Activated naive CD8-positive, alpha-beta T cell treated with anti-CD3 and anti-CD28 coated beads for 36 hours (primary cell): ENCODE data around the gene PDE6A. TPM values are rescaled to one million over a fixed set of nuclear protein-coding genes. Genes with fewer than 3 reads are reported as not detected.
A peak's percentile ranks its signal among the peaks of the same experiment; 100 is the strongest.

Experiments used
- DNase-seq: peaks from one replicate; pipeline ENCODE4 v3.0.0; 2021
- H3K27ac Mint-ChIP-seq: one replicate; pipeline ENCODE4 v1.8.0; 2022; ENCODE audit warnings: mild to moderate bottlenecking, moderate library complexity, mixed read lengths
- H3K27me3 Mint-ChIP-seq: one replicate; pipeline ENCODE4 v1.8.0; 2022; ENCODE audit warnings: mild to moderate bottlenecking, mixed read lengths
- H3K36me3 Mint-ChIP-seq: one replicate; pipeline ENCODE4 v1.8.0; 2021; ENCODE audit warnings: mild to moderate bottlenecking, mixed read lengths
- H3K4me1 Mint-ChIP-seq: one replicate; pipeline ENCODE4 v1.8.0; 2021; ENCODE audit warnings: mixed read lengths
- H3K4me3 Mint-ChIP-seq: one replicate; pipeline ENCODE4 v1.8.0; 2022; ENCODE audit warnings: mild to moderate bottlenecking, moderate library complexity, mixed read lengths
- H3K9me3 Mint-ChIP-seq: one replicate; pipeline ENCODE4 v1.8.0; 2022; ENCODE audit warnings: mixed read lengths
- total RNA-seq, 2 experiments: library from RNA; stranded (reverse); gene quantifications; one replicate each; pipeline ENCODE4 v1.2.3, GENCODE V29; 2021

The PDE6A gene
- total RNA-seq: not detected

- Mint-ChIP-seq H3K27me3 (peaks cover 4% of the 10 kb centered on the region), H3K27ac (no peak within 1 kb of the TSS), H3K36me3 (no peaks in the 10 kb centered on the region), H3K9me3 (no peaks in the 10 kb centered on the region), H3K4me3 (no peak within 1 kb of the TSS), H3K4me1 (no peaks in the 10 kb centered on the region)
- DNase-seq: no peak
These were observed at the start of gene PDE6A for GRCh38 chr5:149944666-149945065. Gene PDE6A (minus strand): TSS chr5:149944793. CDS start chr5:149944673, 120 bp downstream.

GRCh38 chr5:149993471-149993870, 48.9 kb upstream of the PDE6A start:
- Mint-ChIP-seq H3K9me3 (no peaks in the 10 kb centered on the region), H3K4me3 (no peak overlapping the region), H3K27me3 (no peaks in the 10 kb centered on the region), H3K27ac (no peak overlapping the region), H3K4me1 (no peaks in the 10 kb centered on the region), H3K36me3 (peaks cover 7% of the 10 kb centered on the region)
- no peak for DNase-seq

GRCh38 chr5:149990518-149991376, 46.2 kb upstream of the PDE6A start:
- H3K9me3 Mint-ChIP-seq: no peaks in the 10 kb centered on the region
- no peak overlapping the region for H3K27ac Mint-ChIP-seq
- no peaks in the 10 kb centered on the region for H3K27me3 Mint-ChIP-seq
- H3K4me1 Mint-ChIP-seq: no peaks in the 10 kb centered on the region
- peaks cover 2% of the 10 kb centered on the region for H3K36me3 Mint-ChIP-seq
- peak; percentile 56 for DNase-seq
- no peak overlapping the region for H3K4me3 Mint-ChIP-seq

- Mint-ChIP-seq H3K27me3 (no peaks in the 10 kb centered on the region), H3K9me3 (no peaks in the 10 kb centered on the region), H3K4me3 (no peak overlapping the region), H3K27ac (no peak overlapping the region), H3K4me1 (no peaks in the 10 kb centered on the region), H3K36me3 (peaks cover 1% of the 10 kb centered on the region)
- no peak for DNase-seq
These were observed 43.5 kb upstream of the PDE6A start for GRCh38 chr5:149988126-149988525.

GRCh38 chr5:149982505-149982904, 37.9 kb upstream of the PDE6A start:
- H3K36me3 Mint-ChIP-seq: peaks cover 8% of the 10 kb centered on the region
- H3K4me1 Mint-ChIP-seq: no peaks in the 10 kb centered on the region

GRCh38 chr5:149981206-149981605, 36.6 kb upstream of the PDE6A start:
- peaks cover 8% of the 10 kb centered on the region for H3K36me3 Mint-ChIP-seq
- H3K27ac Mint-ChIP-seq: no peak overlapping the region
- H3K9me3 Mint-ChIP-seq: no peaks in the 10 kb centered on the region

More at GRCh38 chr5:149982505-149982904, 37.9 kb upstream of the PDE6A start:
- Mint-ChIP-seq H3K4me3 (no peak overlapping the region), H3K27ac (no peak overlapping the region), H3K27me3 (no peaks in the 10 kb centered on the region), H3K9me3 (no peaks in the 10 kb centered on the region)
- DNase-seq: no peak

GRCh38 chr5:149979896-149980295, 35.3 kb upstream of the PDE6A start:
- DNase-seq: no peak
- H3K27ac Mint-ChIP-seq: no peak overlapping the region
- no peak overlapping the region for H3K4me3 Mint-ChIP-seq
- no peaks in the 10 kb centered on the region for H3K27me3 Mint-ChIP-seq
- peaks cover 10% of the 10 kb centered on the region for H3K36me3 Mint-ChIP-seq
- no peaks in the 10 kb centered on the region for H3K9me3 Mint-ChIP-seq
- H3K4me1 Mint-ChIP-seq: no peaks in the 10 kb centered on the region

More at GRCh38 chr5:149981206-149981605, 36.6 kb upstream of the PDE6A start:
- DNase-seq: no peak
- no peak overlapping the region for H3K4me3 Mint-ChIP-seq
- no peaks in the 10 kb centered on the region for H3K4me1 Mint-ChIP-seq
- no peaks in the 10 kb centered on the region for H3K27me3 Mint-ChIP-seq

- Mint-ChIP-seq H3K27me3 (no peaks in the 10 kb centered on the region), H3K9me3 (no peaks in the 10 kb centered on the region), H3K4me3 (no peak overlapping the region), H3K36me3 (peaks cover 5% of the 10 kb centered on the region), H3K27ac (no peak overlapping the region), H3K4me1 (no peaks in the 10 kb centered on the region)
- no peak for DNase-seq
These were observed 30.8 kb upstream of the PDE6A start for GRCh38 chr5:149975409-149975808.

- no peaks in the 10 kb centered on the region for H3K27me3 Mint-ChIP-seq
- H3K4me1 Mint-ChIP-seq: peaks cover 4% of the 10 kb centered on the region
- H3K27ac Mint-ChIP-seq: no peak overlapping the region
- no peaks in the 10 kb centered on the region for H3K36me3 Mint-ChIP-seq
- no peaks in the 10 kb centered on the region for H3K9me3 Mint-ChIP-seq
- no peak overlapping the region for H3K4me3 Mint-ChIP-seq
- DNase-seq: no peak
These were observed 24.8 kb upstream of the PDE6A start for GRCh38 chr5:149969181-149969930.

GRCh38 chr5:149966946-149967345, 22.4 kb upstream of the PDE6A start:
- DNase-seq: no peak
- Mint-ChIP-seq H3K27me3 (no peaks in the 10 kb centered on the region), H3K4me3 (no peak overlapping the region), H3K27ac (no peak overlapping the region), H3K9me3 (no peaks in the 10 kb centered on the region), H3K36me3 (peaks cover 7% of the 10 kb centered on the region), H3K4me1 (peaks cover 13% of the 10 kb centered on the region)

- DNase-seq: no peak
- H3K4me1 Mint-ChIP-seq: peaks cover 33% of the 10 kb centered on the region
- no peak overlapping the region for H3K27ac Mint-ChIP-seq
- H3K9me3 Mint-ChIP-seq: no peaks in the 10 kb centered on the region
- H3K4me3 Mint-ChIP-seq: no peak overlapping the region
- no peaks in the 10 kb centered on the region for H3K27me3 Mint-ChIP-seq
- peaks cover 10% of the 10 kb centered on the region for H3K36me3 Mint-ChIP-seq
These were observed 19.1 kb upstream of the PDE6A start for GRCh38 chr5:149963729-149964128.

GRCh38 chr5:149962601-149963300, 18.2 kb upstream of the PDE6A start:
- Mint-ChIP-seq H3K4me1 (peaks cover 33% of the 10 kb centered on the region), H3K27me3 (no peaks in the 10 kb centered on the region), H3K4me3 (no peak overlapping the region), H3K27ac (no peak overlapping the region), H3K36me3 (peaks cover 10% of the 10 kb centered on the region), H3K9me3 (no peaks in the 10 kb centered on the region)
- no peak for DNase-seq

- Mint-ChIP-seq H3K4me1 (peaks cover 29% of the 10 kb centered on the region), H3K27me3 (no peaks in the 10 kb centered on the region), H3K9me3 (no peaks in the 10 kb centered on the region), H3K27ac (peak overlapping the region; percentile 48), H3K4me3 (peak overlapping the region; percentile 96), H3K36me3 (peaks cover 10% of the 10 kb centered on the region)
- no peak for DNase-seq
These were observed 17.4 kb upstream of the PDE6A start for GRCh38 chr5:149961957-149962409.

GRCh38 chr5:149961186-149961685, 16.6 kb upstream of the PDE6A start:
- H3K27me3 Mint-ChIP-seq: no peaks in the 10 kb centered on the region
- H3K9me3 Mint-ChIP-seq: no peaks in the 10 kb centered on the region
- H3K36me3 Mint-ChIP-seq: peaks cover 10% of the 10 kb centered on the region
- peak overlapping the region; percentile 39 for H3K27ac Mint-ChIP-seq
- DNase-seq: no peak
- peak overlapping the region; percentile 96 for H3K4me3 Mint-ChIP-seq
- peaks cover 29% of the 10 kb centered on the region for H3K4me1 Mint-ChIP-seq
